B cell (primary cell): Measurements from ENCODE around the gene PCDHA1. TPM values are rescaled to one million over a fixed set of nuclear protein-coding genes. Genes with fewer than 3 reads are reported as not detected.

Source experiments
- ATAC-seq: fragments of 200-7000 bp; cut with Tn5 transposase; one replicate; pipeline ENCODE4 v1.10.0; 2021; ENCODE audit warnings: low read depth, mild to moderate bottlenecking, moderate number of reproducible peaks, moderate library complexity
- CTCF ChIA-PET: fragments of 350-600 bp; sonication (Branson Sonifier 250); formaldehyde crosslinking; loops from one replicate; lab custom pipeline; 2021; ENCODE audit warnings: antibody characterized with exemption, inconsistent platforms; lab: Charles Lee
- POLR2A ChIA-PET: fragments of 350-600 bp; sonication (Branson Sonifier 250); formaldehyde crosslinking; loops from one replicate; lab custom pipeline; 2021; ENCODE audit warnings: antibody characterized with exemption; lab: Charles Lee
- DNase-seq: peaks from one replicate; pipeline ENCODE4 v3.0.0; 2013
- H2AFZ ChIP-seq: 2 replicates; pipeline ENCODE4 v1.6.1; 2012; ENCODE audit warnings: mild to moderate bottlenecking, low read depth, low read length; ENCODE audit not compliant: insufficient read depth, poor library complexity, severe bottlenecking
- H3K27ac ChIP-seq, 2 donors: 1 replicate in 1 of 2; 2 replicates in 1 of 2; pipeline ENCODE4 v1.5.1; 2012 to 2013; ENCODE audit warnings: low read length in 2 of 2, mild to moderate bottlenecking in 2 of 2, moderate library complexity in 1 of 2
- H3K27me3 ChIP-seq, 4 experiments: fragments of 200-600 bp in 1 of 4; sonication (generic) in 1 of 4; replicated peaks in 1 of 4; 1 replicate in 2 of 4; 2 replicates in 2 of 4; pipeline versions ENCODE4 v1.6.1 to v1.7.0; 2013 to 2016; ENCODE audit warnings: low read length in 3 of 4, mild to moderate bottlenecking in 2 of 4, mixed read lengths in 1 of 4, moderate library complexity in 1 of 4; ENCODE audit not compliant: insufficient read depth in 4 of 4, control insufficient read depth in 3 of 4; ENCODE audit errors: control extremely low read depth in 1 of 4
- H3K36me3 ChIP-seq, 2 experiments: replicated peaks in 1 of 2; 1 replicate in 1 of 2; 2 replicates in 1 of 2; pipeline versions ENCODE4 v1.6.1 to v1.7.1; 2013; ENCODE audit warnings: low read length in 1 of 2; ENCODE audit not compliant: insufficient read depth in 2 of 2, control insufficient read depth in 1 of 2; ENCODE audit errors: control extremely low read depth in 1 of 2, extremely low read depth in 1 of 2
- H3K4me1 ChIP-seq, 2 donors: fragments of 200-600 bp in 1 of 2; sonication (generic) in 1 of 2; 1 replicate in 1 of 2; 2 replicates in 1 of 2; pipeline versions ENCODE4 v1.5.1 to v1.6.1; 2013 to 2017; ENCODE audit warnings: low read length in 2 of 2; ENCODE audit not compliant: control insufficient read depth in 2 of 2, insufficient read depth in 2 of 2
- H3K4me2 ChIP-seq: replicated peaks from 2 replicates; pipeline ENCODE3; 2012; ENCODE audit warnings: mild to moderate bottlenecking, low read depth, low read length; ENCODE audit not compliant: poor library complexity, severe bottlenecking
- H3K4me3 ChIP-seq, 5 experiments: fragments of 200-600 bp in 1 of 5; sonication (generic) in 1 of 5; 1 replicate in 3 of 5; 2 replicates in 2 of 5; pipeline versions ENCODE4 v1.5.1 to v1.7.0; 2011 to 2016; ENCODE audit warnings: low read length in 4 of 5, mild to moderate bottlenecking in 4 of 5, low read depth in 2 of 5, control low read depth in 1 of 5, moderate library complexity in 1 of 5; ENCODE audit not compliant: insufficient read depth in 1 of 5; ENCODE audit errors: control extremely low read depth in 1 of 5, extremely low read depth in 1 of 5
- H3K79me2 ChIP-seq: fragments of 200-600 bp; sonication (generic); one replicate; pipeline ENCODE4 v1.6.0; 2016; ENCODE audit warnings: low read length; ENCODE audit not compliant: control insufficient read depth, insufficient read depth
- H3K9ac ChIP-seq: fragments of 200-600 bp; sonication (generic); 2 replicates; pipeline ENCODE4 v1.6.1; 2017; ENCODE audit warnings: mild to moderate bottlenecking, low read length, moderate library complexity
- H3K9me3 ChIP-seq, 3 donors: one replicate each; pipeline versions ENCODE4 v1.6.1 to v1.7.1; 2013; ENCODE audit warnings: low read length in 2 of 3; ENCODE audit not compliant: control insufficient read depth in 2 of 3, insufficient read depth in 1 of 3; ENCODE audit errors: control extremely low read depth in 1 of 3
- H4K20me1 ChIP-seq: 2 replicates; pipeline ENCODE4 v1.6.0; 2012; ENCODE audit warnings: mild to moderate bottlenecking, low read length; ENCODE audit not compliant: insufficient read depth, control insufficient read depth, poor library complexity, severe bottlenecking
- H3K27ac Mint-ChIP-seq: one replicate; pipeline ENCODE4 v1.8.0; 2021; ENCODE audit warnings: mixed read lengths
- H3K27me3 Mint-ChIP-seq: one replicate; pipeline ENCODE4 v1.8.0; 2021; ENCODE audit warnings: mixed read lengths
- H3K4me1 Mint-ChIP-seq: one replicate; pipeline ENCODE4 v1.8.0; 2021; ENCODE audit warnings: mixed read lengths
- H3K4me3 Mint-ChIP-seq: one replicate; pipeline ENCODE4 v1.8.0; 2021; ENCODE audit warnings: mixed read lengths
- H3K9me3 Mint-ChIP-seq: one replicate; pipeline ENCODE4 v1.8.0; 2022; ENCODE audit warnings: mixed read lengths; ENCODE audit not compliant: insufficient read depth
- EZH2 ChIP-seq: IDR thresholded peaks from 2 replicates; pipeline ENCODE4 v1.6.1; 2012; ENCODE audit warnings: borderline replicate concordance, low read depth, mild to moderate bottlenecking, moderate library complexity, low read length; ENCODE audit not compliant: insufficient read depth, poor library complexity, severe bottlenecking
- WGBS: methylation state at CpG from one replicate; pipeline ENCODE4 v1.1.5; 2013; ENCODE audit warnings: missing lambda C conversion rate; ENCODE audit not compliant: insufficient coverage; 5-methylcytosine and 5-hydroxymethylcytosine counted together
- intact Hi-C: fragments of 100-400 bp; cut with micrococcal nuclease; formaldehyde crosslinking; loops from one replicate; pipeline ENCODE4 v1.10.0; 2022
- polyA plus RNA-seq: library from polyadenylated mRNA; depleted of rRNA; stranded (reverse); fragments of >200 nt; gene quantifications from 2 replicates; pipeline ENCODE4 v1.2.3, GENCODE V29; 2012
- total RNA-seq, 2 donors: library from RNA; stranded (reverse); fragments of 120-200 nt in 1 of 2; gene quantifications; 1 replicate in 1 of 2; 2 replicates in 1 of 2; pipeline versions ENCODE4 v1.2.3 to v1.2.4, GENCODE V29; 2013 to 2022
- TF ChIP-seq, protein P1 (sequence below): fragments of 200-600 bp; IDR thresholded peaks from one replicate; pipeline ENCODE4 v1.8.0; 2022; ENCODE audit warnings: antibody characterized with exemption, mild to moderate bottlenecking

PCDHA1 gene
- total and polyA plus RNA-seq, 2 donors (not counting 1 experiment from before 2014, with no cell fraction given) = not detected

DNA sequence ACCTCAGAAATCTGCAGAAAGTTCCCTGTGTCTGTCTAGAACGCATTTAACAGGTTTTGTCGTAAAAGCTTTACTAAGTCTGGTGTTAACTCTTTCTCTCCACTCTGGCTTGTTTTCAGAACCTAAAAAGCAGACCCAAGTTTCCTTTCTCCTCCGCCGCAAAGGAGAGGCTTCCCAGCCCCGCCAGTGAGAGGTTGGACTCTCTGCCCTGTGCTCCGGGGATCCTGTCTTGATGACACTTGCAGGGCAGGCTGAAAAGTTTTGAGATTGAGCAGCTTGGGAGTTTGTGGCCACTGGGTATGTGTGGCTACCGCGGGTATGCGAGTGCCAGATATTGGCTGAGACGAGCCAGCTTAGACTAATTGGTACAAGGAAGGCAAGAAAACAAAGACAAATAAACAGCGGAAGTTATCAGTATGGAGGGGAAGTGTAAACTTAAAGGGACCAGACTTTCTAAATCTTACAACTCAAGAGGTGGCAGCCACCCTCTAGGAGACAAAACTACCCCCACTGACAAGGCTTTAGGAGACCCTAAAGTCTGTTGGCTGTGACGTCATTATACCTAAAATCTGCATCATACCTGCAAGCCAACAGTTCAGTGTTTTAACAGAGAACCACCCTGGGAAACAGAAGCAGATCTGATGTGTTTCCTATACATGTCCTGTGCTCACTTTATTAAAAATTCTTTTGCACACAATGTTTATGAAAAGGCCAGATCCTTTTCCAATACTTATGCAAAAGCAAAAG lies 224.3 kb downstream of the PCDHA1 start:
- Mint-ChIP-seq H3K27me3 (peaks cover 3% of the 10 kb centered on the region), H3K9me3 (no peaks in the 10 kb centered on the region), H3K4me3 (no peak overlapping the region), H3K4me1 (no peaks in the 10 kb centered on the region), H3K27ac (no peak overlapping the region)
- H3K27ac ChIP-seq = no peak overlapping the region
- H3K9me3 ChIP-seq = no peaks in the 10 kb centered on the region
- no peak overlapping the region for H2AFZ ChIP-seq
- ATAC-seq (no peak), DNase-seq (no peak)
- no peak overlapping the region for H3K4me2 ChIP-seq
- no peaks in the 10 kb centered on the region for H4K20me1 ChIP-seq
- no peak overlapping the region for H3K9ac ChIP-seq
- WGBS = 47% methylated on average over 7 of the region's 12 CpGs
- CTCF ChIA-PET = no interaction called here
- POLR2A ChIA-PET = no interaction called here
- H3K4me3 ChIP-seq = no peak overlapping the region
- no peaks in the 10 kb centered on the region for H3K79me2 ChIP-seq
- intact Hi-C loops = no loop called here
- peaks cover 0 to 4% (median 0%) of the 10 kb centered on the region in 4 experiments for H3K27me3 ChIP-seq
- H3K36me3 ChIP-seq = no peaks in the 10 kb centered on the region
- no peaks in the 10 kb centered on the region for H3K4me1 ChIP-seq
- TF ChIP-seq, protein P1, sequence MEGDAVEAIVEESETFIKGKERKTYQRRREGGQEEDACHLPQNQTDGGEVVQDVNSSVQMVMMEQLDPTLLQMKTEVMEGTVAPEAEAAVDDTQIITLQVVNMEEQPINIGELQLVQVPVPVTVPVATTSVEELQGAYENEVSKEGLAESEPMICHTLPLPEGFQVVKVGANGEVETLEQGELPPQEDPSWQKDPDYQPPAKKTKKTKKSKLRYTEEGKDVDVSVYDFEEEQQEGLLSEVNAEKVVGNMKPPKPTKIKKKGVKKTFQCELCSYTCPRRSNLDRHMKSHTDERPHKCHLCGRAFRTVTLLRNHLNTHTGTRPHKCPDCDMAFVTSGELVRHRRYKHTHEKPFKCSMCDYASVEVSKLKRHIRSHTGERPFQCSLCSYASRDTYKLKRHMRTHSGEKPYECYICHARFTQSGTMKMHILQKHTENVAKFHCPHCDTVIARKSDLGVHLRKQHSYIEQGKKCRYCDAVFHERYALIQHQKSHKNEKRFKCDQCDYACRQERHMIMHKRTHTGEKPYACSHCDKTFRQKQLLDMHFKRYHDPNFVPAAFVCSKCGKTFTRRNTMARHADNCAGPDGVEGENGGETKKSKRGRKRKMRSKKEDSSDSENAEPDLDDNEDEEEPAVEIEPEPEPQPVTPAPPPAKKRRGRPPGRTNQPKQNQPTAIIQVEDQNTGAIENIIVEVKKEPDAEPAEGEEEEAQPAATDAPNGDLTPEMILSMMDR = no peak
- no peak for TF ChIP-seq EZH2

DNA sequence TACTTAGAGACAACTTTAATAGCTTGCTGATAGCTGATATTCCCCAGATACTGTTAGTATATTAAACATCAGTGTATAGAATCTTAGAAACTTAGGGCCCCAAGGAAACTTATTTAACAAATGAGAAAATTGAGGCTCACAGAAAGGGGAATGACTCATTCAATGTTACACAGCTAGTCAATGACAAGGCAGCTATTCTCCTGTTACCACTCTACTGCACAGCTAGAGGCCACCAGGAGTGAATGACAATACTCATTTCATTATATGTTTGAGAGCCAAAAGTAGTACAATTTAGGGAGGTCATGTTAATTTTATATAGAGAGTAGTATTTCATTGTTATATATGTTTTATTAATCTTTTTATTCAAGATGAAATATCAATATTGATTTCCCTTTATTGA lies 232.0 kb downstream of the PCDHA1 start:
- POLR2A ChIA-PET = no interaction called here
- H3K27me3 Mint-ChIP-seq = no peaks in the 10 kb centered on the region
- intact Hi-C loops = no loop called here

More for the DNA sequence above, 232.0 kb downstream of the PCDHA1 start:
- no peaks in the 10 kb centered on the region for H3K27me3 ChIP-seq
- H3K79me2 ChIP-seq = no peaks in the 10 kb centered on the region
- CTCF ChIA-PET = no interaction called here
- H3K9me3 ChIP-seq = no peaks in the 10 kb centered on the region
- Mint-ChIP-seq H3K4me3 (no peak overlapping the region), H3K27ac (no peak overlapping the region), H3K9me3 (no peaks in the 10 kb centered on the region), H3K4me1 (no peaks in the 10 kb centered on the region)
- H3K27ac ChIP-seq = no peak overlapping the region
- no peaks in the 10 kb centered on the region for H3K4me1 ChIP-seq
- H3K4me3 ChIP-seq = no peak overlapping the region
- no peak overlapping the region for H3K4me2 ChIP-seq
- H3K9ac ChIP-seq = no peak overlapping the region
- no peak overlapping the region for H2AFZ ChIP-seq
- no peak for TF ChIP-seq EZH2
- ATAC-seq (no peak), DNase-seq (no peak)
- H3K36me3 ChIP-seq = no peaks in the 10 kb centered on the region
- H4K20me1 ChIP-seq = no peaks in the 10 kb centered on the region
